Ammon's horn (tissue), 1 donor: ENCODE measurements around the gene PDLIM1.

ENCODE experiments used
- DNase-seq: peaks from one replicate; pipeline ENCODE4 v3.0.0-alpha.2; 2016; ENCODE audit warnings: low spot score

The PDLIM1 gene

GRCh38 chr10:95314192-95314918 lies 23.6 kb upstream of the PDLIM1 start:
- no peak for DNase-seq

GRCh38 chr10:95312986-95313495 lies 22.2 kb upstream of the PDLIM1 start:
- DNase-seq, result no peak

GRCh38 chr10:95312257-95312656 lies 21.5 kb upstream of the PDLIM1 start:
- no peak for DNase-seq

- no peak for DNase-seq
These were observed 19.2 kb upstream of the PDLIM1 start for GRCh38 chr10:95309958-95310357.

- DNase-seq, result no peak
These were observed 17.8 kb upstream of the PDLIM1 start for GRCh38 chr10:95308389-95309302.

GRCh38 chr10:95306851-95307250 lies 16.0 kb upstream of the PDLIM1 start:
- DNase-seq, result no peak

- no peak for DNase-seq
These were observed 15.5 kb upstream of the PDLIM1 start for GRCh38 chr10:95306318-95306650.

- no peak for DNase-seq
These were observed 15.0 kb upstream of the PDLIM1 start for GRCh38 chr10:95305606-95306317.

GRCh38 chr10:95304976-95305375 lies 14.2 kb upstream of the PDLIM1 start:
- DNase-seq, result no peak

GRCh38 chr10:95304463-95304862 lies 13.7 kb upstream of the PDLIM1 start:
- DNase-seq, result no peak

GRCh38 chr10:95303950-95304349 lies 13.1 kb upstream of the PDLIM1 start:
- DNase-seq, result no peak

- peak; percentile 13 for DNase-seq
These were observed 12.7 kb upstream of the PDLIM1 start for GRCh38 chr10:95303535-95303934.

- no peak for DNase-seq
These were observed 9.3 kb upstream of the PDLIM1 start for GRCh38 chr10:95300022-95300539.

- no peak for DNase-seq
These were observed 6.6 kb upstream of the PDLIM1 start for GRCh38 chr10:95297402-95297801.

- no peak for DNase-seq
These were observed 6.0 kb upstream of the PDLIM1 start for GRCh38 chr10:95296764-95297163.

GRCh38 chr10:95295031-95295755 lies 4.4 kb upstream of the PDLIM1 start:
- DNase-seq, result no peak

- no peak for DNase-seq
These were observed 2.8 kb upstream of the PDLIM1 start for GRCh38 chr10:95293631-95294030.

- no peak for DNase-seq
These were observed 699 bp upstream of the PDLIM1 start for GRCh38 chr10:95291365-95292039.

- no peak for DNase-seq
These were observed 832 bp downstream of the PDLIM1 start for GRCh38 chr10:95289921-95290421.

- no peak for DNase-seq
These were observed 1.5 kb downstream of the PDLIM1 start for GRCh38 chr10:95289003-95289920.
